Measurements from ENCODE around the gene RABL3.
"Not testable (repeated sequence)": the region's sequence is repeated elsewhere in the genome, so short reads cannot be mapped to it uniquely, and the experiment has no call there.

RABL3 gene

GRCh38 chr3:120745466-120745865, 3.1 kb upstream of the RABL3 start:
- DNase-seq (ENCODE audit: low read depth in 2 of 2) = no peak

DNA sequence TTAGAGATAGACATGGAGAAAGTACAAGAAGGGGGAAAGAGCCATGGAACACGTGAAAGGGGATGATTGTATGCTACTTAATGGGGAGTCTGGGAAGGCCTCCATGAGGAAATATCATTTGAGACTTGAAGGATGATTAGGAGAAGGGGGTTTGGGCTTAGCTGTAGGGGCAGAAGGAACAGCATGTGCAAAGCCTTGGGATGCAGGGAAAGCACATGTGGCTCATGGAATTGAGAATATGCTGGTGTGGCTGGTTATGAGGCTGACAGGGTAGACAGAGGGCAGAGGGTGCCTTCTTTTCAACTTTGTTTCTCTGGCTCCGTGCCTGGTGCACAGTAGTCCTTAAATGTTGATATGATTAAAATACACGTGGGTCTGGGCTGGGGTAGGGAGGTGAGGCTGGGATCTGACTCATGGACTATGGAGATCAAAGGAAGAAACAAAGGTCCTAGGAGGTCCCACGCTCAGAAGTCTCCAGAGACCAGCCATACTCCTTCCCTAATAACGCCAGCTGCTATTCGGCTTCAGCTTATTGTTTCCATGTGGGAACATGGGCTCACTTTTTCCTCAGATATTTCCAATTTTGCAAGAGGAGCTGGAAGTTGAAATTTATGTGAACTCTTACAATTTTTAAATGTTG, 1.4 kb upstream of the RABL3 start:
- no peak for DNase-seq (ENCODE audit: low read depth in 2 of 2)

GRCh38 chr3:120742849-120743365, 591 bp upstream of the RABL3 start:
- no peak for DNase-seq (ENCODE audit: low read depth in 2 of 2)

- DNase-seq (ENCODE audit: low read depth in 2 of 2) = no peak
Observed at GRCh38 chr3:120741837-120742197, 499 bp downstream of the RABL3 start.

- no peak for DNase-seq (ENCODE audit: low read depth in 2 of 2)
Observed at GRCh38 chr3:120741320-120741719, 996 bp downstream of the RABL3 start.

- DNase-seq (ENCODE audit: low read depth in 2 of 2) = not testable (repeated sequence)
Observed at GRCh38 chr3:120738006-120738405, 4.3 kb downstream of the RABL3 start.

GRCh38 chr3:120730576-120731542, 11.5 kb downstream of the RABL3 start:
- no peak for DNase-seq (ENCODE audit: low read depth in 2 of 2)

GRCh38 chr3:120726791-120727190, 15.5 kb downstream of the RABL3 start:
- DNase-seq (ENCODE audit: low read depth in 2 of 2) = no peak

DNA sequence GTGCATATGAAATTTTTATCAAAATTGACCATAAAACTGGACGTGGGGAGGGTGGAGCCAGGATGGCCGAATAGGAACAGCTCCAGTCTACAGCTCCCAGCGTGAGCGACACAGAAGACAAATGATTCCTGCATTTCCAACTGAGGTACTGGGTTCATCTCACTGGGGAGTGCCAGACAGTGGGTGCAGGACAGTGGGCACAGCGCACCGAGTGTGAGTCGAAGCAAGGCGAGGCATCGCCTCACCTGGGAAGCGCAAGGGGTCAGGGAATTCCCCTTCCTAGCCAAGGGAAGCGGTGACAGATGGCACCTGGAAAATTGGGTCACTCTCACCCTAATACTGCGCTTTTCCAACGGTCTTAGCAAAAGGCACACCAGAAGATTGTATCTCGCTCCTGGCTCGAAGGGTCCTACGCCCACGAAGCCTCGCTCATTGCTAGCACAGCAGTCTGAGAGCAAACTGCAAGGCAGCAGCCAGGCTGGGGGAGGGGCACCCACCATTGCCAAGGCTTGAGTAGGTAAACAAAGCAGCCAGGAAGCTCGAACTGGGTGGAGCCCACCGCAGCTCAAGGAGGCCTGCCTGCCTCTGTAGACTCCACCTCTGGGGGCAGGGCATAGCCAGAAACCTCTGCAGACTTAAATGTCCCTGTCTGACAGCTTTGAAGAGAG, 23.0 kb downstream of the RABL3 start:
- peak; percentile 55 to 62 for DNase-seq (ENCODE audit: low read depth in 2 of 2)

- DNase-seq (ENCODE audit: low read depth in 2 of 2) = no peak
Observed at GRCh38 chr3:120713262-120713661, 29.1 kb downstream of the RABL3 start.

GRCh38 chr3:120710369-120710768, 31.9 kb downstream of the RABL3 start:
- DNase-seq (ENCODE audit: low read depth in 2 of 2) = no peak

DNA sequence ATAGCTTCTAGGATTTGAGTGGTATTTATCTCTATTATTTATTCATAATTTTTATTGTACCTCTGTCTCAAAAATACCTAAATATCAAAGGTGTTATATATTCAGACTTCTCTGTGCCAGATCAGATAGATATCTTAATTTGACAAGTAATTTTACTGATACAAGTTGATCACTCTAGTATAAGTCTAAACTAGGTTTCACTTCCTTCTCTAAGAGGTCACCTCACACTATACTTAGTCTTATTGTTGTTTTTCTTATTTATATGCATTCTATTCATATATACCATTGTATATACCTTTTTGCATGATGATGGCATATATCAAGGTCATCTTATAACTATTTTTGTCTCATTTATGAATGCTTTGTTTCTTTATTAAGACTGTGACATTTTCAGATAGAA, 33.9 kb downstream of the RABL3 start:
- DNase-seq (ENCODE audit: low read depth in 2 of 2) = no peak

DNA sequence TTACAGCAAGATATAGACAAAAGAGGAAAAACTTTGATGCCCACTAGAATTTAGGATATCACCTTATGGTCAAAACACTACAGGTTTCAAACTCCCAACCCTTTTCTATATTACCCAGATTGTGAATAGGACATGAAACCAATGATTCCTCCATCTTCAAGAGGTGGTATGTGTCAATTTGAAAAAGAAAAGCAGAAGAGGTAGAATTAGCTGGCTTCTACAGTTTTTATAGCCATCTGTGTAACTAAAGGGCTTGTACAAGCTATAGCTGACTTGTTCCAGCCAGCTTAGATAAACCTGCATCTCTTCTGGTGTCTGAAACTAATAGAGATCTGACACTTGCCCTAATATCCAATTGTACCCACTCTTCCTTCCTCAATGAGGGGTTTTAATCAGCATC, 35.4 kb downstream of the RABL3 start:
- no peak for DNase-seq (ENCODE audit: low read depth in 2 of 2)

DNA sequence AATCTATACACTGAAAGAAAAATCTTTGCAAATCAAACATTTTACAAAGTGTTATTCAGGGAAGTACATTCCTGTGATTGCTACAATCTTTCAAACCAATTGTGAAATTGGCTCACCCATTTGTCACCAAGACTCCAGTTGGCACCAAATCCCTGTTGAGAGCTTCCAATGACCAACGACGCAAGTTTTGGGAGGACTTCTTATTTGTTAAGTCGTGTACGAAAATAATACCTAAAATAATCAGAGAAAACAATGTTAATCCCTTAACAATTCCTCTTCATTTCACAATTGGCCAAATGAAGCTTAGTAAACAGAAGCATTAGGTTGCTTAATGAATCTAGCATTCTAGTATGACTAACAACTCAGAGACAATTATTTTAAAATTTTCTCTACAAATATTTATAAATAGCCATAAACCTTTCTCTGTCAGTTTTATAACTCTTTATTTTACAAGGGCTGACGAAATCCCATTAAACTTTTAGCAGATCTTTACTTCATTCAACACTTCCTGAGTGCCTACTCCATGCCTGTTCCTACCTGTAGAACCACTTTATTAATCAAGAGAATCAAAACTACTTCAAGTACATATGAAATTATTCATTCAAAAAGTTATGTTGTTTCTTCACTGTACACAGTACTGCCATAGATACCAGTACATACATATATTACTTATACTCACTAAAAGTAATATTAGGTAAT, 36.3 kb downstream of the RABL3 start:
- no peak for DNase-seq (ENCODE audit: low read depth in 2 of 2)

DNA sequence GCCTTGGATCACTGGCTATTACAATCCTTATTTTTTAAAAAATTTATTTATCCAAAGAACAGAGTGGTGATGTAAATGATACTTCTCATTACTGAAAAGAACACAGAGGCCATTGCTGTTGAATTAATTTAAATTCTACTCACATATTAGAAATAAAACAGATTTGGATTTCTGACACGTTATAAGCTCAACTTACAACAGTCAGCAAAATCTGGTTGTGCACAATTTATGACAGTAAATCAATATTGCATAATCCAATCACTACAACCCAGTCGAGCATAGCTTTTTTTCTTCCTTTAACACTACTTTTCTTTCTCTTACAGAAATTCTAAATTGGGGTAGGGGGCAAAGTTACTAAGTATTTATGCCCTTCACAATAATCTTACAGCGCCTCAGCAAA, 43.0 kb downstream of the RABL3 start:
- DNase-seq (ENCODE audit: low read depth in 2 of 2) = no peak

- no peak for DNase-seq (ENCODE audit: low read depth in 2 of 2)
Observed at GRCh38 chr3:120693439-120694171, 48.7 kb downstream of the RABL3 start.

DNA sequence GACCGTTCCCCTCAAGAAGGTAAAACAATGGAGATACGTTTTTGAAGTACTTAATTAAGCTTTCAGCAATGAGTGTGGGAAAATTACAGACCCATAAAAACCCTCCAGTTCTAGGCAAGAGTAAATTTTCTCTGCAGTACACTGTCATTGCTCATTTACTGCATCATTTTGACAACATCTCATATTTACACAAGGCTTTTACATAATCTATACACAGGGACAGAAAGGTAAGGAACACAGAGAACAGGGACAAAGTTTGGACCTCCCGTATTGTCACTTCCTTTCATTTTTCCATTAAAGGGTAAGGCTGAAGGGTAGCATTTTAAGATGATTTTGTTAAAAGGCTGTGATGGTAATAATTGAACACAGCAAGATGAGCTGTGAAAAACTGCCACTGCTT, 52.9 kb downstream of the RABL3 start:
- no peak for DNase-seq (ENCODE audit: low read depth in 2 of 2)

DNA sequence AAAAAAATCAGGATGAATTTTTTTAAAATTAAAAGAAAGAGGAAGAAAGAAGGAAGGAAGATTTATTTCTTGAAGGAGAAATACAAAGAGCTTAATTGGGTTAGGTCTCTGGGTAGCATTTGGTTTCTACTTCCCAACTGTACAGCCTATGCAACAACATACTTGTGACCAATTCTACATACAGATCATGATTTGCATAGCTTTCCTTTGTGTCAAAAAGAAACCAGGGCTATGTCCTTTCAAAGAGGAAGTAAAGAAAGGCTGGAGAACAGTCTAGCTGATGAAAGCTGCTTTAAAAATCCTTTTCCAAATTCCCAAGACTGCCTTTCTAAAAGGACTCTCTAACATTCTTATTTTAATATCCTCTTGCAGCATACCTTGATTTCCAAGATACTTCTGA, 54.2 kb downstream of the RABL3 start:
- DNase-seq (ENCODE audit: low read depth in 2 of 2) = no peak

- no peak for DNase-seq (ENCODE audit: low read depth in 2 of 2)
Observed at GRCh38 chr3:120685411-120685810, 56.9 kb downstream of the RABL3 start.

DNA sequence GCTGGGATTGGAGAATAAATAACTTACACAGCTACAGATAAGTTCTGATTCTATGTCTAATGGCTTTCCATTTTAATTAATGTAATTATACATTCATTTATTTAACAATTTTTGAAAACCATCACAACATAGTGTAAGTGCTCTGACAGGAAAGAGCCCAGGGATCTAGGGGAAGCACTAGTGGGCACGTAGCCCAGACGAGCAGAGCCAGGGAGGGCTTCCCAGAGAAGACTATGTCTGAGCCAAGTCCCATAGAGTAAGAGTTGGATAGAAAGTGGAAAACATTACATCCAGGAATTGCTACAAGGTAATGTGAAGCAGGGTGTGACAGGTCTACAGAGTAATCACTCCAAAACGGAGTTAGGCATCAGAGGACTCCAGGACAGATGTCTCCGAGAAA, 57.4 kb downstream of the RABL3 start:
- no peak for DNase-seq (ENCODE audit: low read depth in 2 of 2)

GRCh38 chr3:120683671-120684301, 58.5 kb downstream of the RABL3 start:
- DNase-seq (ENCODE audit: low read depth in 2 of 2) = no peak
